Fibroblast of pulmonary artery (primary cell): ENCODE results near the gene SPSB4.

ENCODE experiments used
- DNase-seq: peaks from one replicate; pipeline ENCODE4 v3.0.0-alpha.2; 2010; ENCODE audit warnings: low read depth
- H3K4me3 ChIP-seq: replicated peaks from 2 replicates; pipeline ENCODE4 v1.5.1; 2011; ENCODE audit warnings: low read depth, mild to moderate bottlenecking, control low read depth, low read length, moderate library complexity
- CTCF ChIP-seq: IDR thresholded peaks from 2 replicates; pipeline ENCODE4 v1.5.1; 2011; ENCODE audit warnings: mild to moderate bottlenecking, control low read depth, low read length, inconsistent platforms; ENCODE audit errors: missing control alignments

The SPSB4 gene

GRCh38 chr3:141170678-141171295 lies 119.6 kb downstream of the SPSB4 start:
- no peak for DNase-seq
- no peak overlapping the region for H3K4me3 ChIP-seq
- no peak for TF ChIP-seq CTCF

GRCh38 chr3:141174674-141175073 lies 123.5 kb downstream of the SPSB4 start:
- no peak for DNase-seq
- H3K4me3 ChIP-seq = no peak overlapping the region
- no peak for TF ChIP-seq CTCF

- no peak overlapping the region for H3K4me3 ChIP-seq
- DNase-seq = no peak
- no peak for TF ChIP-seq CTCF
These were observed 125.6 kb downstream of the SPSB4 start for GRCh38 chr3:141176775-141177174.

GRCh38 chr3:141178026-141178425 lies 126.9 kb downstream of the SPSB4 start:
- TF ChIP-seq CTCF = no peak
- DNase-seq = no peak
- H3K4me3 ChIP-seq = no peak overlapping the region

GRCh38 chr3:141178551-141178950 lies 127.4 kb downstream of the SPSB4 start:
- no peak for DNase-seq
- H3K4me3 ChIP-seq = no peak overlapping the region
- no peak for TF ChIP-seq CTCF

GRCh38 chr3:141179983-141180382 lies 128.8 kb downstream of the SPSB4 start:
- TF ChIP-seq CTCF = no peak
- no peak for DNase-seq
- H3K4me3 ChIP-seq = no peak overlapping the region

- no peak for TF ChIP-seq CTCF
These were observed 130.0 kb downstream of the SPSB4 start for GRCh38 chr3:141181196-141181595.

More at GRCh38 chr3:141181196-141181595, 130.0 kb downstream of the SPSB4 start:
- DNase-seq = no peak
- no peak overlapping the region for H3K4me3 ChIP-seq
